ENCODE results near the gene NANOGP8.

GRCh38 chr15:35107122-35107521, 22.0 kb upstream of the NANOGP8 start:
- no peak for TF ChIP-seq MTA2 (IDR thresholded peaks at IDR 0.05; ENCODE audit: low read depth)
- no peak for TF ChIP-seq CTCF (IDR thresholded peaks at IDR 0.05 in 2 of 3, conservative IDR thresholded peaks at IDR 0.05 in 1 of 3; ENCODE audit: insufficient read depth in 2 of 3, low read depth in 1 of 3, low read length in 3 of 3)
- TF ChIP-seq SMARCB1 (IDR thresholded peaks at IDR 0.05; ENCODE audit: insufficient read length, low read depth) = no peak
- TF ChIP-seq RNF219 (CRISPR knock-in tag; IDR thresholded peaks at IDR 0.05) = no peak
- no peak for TF ChIP-seq SP1 (CRISPR knock-in tag; IDR thresholded peaks at IDR 0.05)
- TF ChIP-seq CCNT2 (IDR thresholded peaks at IDR 0.05; ENCODE audit: borderline replicate concordance, extremely low read depth, insufficient read length, low read depth, low read length) = no peak
- no peak for TF ChIP-seq RBM39 (optimal IDR thresholded peaks at IDR 0.05; ENCODE audit: low read depth, low read length)
- no peak for TF ChIP-seq E2F8 (IDR thresholded peaks at IDR 0.05; ENCODE audit: low read depth, partially characterized antibody)
- TF ChIP-seq ZBTB49 (CRISPR knock-in tag; IDR thresholded peaks at IDR 0.05; ENCODE audit: borderline replicate concordance) = no peak
- TF ChIP-seq KLF6 (CRISPR knock-in tag; IDR thresholded peaks at IDR 0.05; ENCODE audit: borderline replicate concordance) = no peak
- no peak for TF ChIP-seq BACH1 (tag; IDR thresholded peaks at IDR 0.05)
- TF ChIP-seq IRF9 (tag; IDR thresholded peaks at IDR 0.05) = no peak
